Endometrial microvascular endothelial cells (primary cell): ENCODE measurements around the gene ASCC1. TPM values are rescaled to one million over a fixed set of nuclear protein-coding genes. Genes with fewer than 3 reads are reported as not detected.

Experiments used
- in situ Hi-C: cut with HindIII; loops from 2 replicates; pipeline ENCODE4 v1.10.0; 2017; ENCODE audit warnings: low sequenced_read_pairs, low pct_unique_long_range_greater_than_20kb; ENCODE audit errors: inconsistent ontology term
- total RNA-seq: library from RNA; depleted of rRNA; stranded (reverse); fragments of >200 nt; gene quantifications from one replicate; pipeline ENCODE4 v1.2.3, GENCODE V29; 2015; ENCODE audit errors: inconsistent ontology term

ASCC1 gene
- total RNA-seq, 1 donor from 2014 or later: 61.0 TPM

- in situ Hi-C loops: no loop called here
These were observed 150.5 kb downstream of the ASCC1 start for GRCh38 chr10:72065439-72066025.

DNA sequence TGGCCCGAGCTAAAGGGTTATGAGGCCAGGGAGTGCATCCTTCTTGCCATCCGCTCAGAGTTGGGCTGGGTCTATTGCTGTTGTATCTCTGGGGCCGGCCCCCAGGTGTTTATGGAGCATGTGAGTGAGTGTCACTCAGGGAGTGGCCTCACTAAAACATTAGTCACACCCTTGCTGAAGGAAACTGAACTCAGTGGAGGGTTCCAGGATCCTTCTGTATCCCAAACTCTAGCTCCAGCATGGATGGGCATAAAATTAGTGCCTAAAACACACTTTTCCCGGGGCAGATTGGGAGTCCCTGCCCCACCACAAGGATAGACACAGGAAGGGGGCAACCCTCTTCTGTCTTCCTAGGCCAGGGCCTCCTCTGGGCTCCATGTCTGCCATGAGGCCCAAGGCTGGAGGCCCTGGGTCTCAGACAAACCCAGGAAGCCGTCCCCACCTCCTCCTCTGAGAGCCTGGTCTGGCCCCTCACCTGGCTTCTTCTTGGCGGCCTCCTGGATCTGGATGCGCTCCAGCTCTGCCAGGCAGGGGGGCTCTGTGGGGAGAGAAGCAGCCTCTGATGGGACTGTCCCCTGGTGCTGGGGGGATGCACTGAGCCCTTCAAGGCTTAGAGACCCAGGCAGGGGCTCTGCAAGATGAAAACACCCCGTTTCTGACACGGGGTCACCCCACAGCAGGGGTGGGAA is 152.2 kb downstream of the ASCC1 start:
- in situ Hi-C loops: no loop called here

- in situ Hi-C loops: no loop called here
These were observed 153.0 kb downstream of the ASCC1 start for GRCh38 chr10:72062832-72063702.

GRCh38 chr10:72062382-72062781 is 153.7 kb downstream of the ASCC1 start:
- in situ Hi-C loops: no loop called here

- in situ Hi-C loops: no loop called here
These were observed 154.1 kb downstream of the ASCC1 start for GRCh38 chr10:72061930-72062329.

DNA sequence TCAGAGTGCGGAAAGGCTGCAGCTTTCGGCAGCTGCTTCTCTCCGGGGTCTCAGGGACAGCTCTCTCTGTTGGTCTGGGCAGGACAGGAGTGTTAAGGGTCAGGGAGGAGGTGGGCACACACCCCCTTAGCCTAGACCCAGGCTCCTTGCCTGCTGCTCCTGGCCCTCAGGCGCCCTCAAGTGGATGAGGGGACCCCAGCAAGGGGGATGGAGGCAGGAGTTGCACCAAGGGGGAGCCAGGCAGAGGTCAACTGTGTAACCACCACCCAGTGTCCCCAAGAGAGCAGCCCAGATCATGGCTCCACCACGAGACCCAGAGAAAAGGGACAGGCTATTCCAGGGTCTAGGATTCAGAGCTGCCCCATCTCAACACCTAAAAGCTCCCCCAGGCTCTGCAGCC is 154.6 kb downstream of the ASCC1 start:
- in situ Hi-C loops: no loop called here

GRCh38 chr10:72059843-72060822 is 155.9 kb downstream of the ASCC1 start:
- in situ Hi-C loops: no loop called here

DNA sequence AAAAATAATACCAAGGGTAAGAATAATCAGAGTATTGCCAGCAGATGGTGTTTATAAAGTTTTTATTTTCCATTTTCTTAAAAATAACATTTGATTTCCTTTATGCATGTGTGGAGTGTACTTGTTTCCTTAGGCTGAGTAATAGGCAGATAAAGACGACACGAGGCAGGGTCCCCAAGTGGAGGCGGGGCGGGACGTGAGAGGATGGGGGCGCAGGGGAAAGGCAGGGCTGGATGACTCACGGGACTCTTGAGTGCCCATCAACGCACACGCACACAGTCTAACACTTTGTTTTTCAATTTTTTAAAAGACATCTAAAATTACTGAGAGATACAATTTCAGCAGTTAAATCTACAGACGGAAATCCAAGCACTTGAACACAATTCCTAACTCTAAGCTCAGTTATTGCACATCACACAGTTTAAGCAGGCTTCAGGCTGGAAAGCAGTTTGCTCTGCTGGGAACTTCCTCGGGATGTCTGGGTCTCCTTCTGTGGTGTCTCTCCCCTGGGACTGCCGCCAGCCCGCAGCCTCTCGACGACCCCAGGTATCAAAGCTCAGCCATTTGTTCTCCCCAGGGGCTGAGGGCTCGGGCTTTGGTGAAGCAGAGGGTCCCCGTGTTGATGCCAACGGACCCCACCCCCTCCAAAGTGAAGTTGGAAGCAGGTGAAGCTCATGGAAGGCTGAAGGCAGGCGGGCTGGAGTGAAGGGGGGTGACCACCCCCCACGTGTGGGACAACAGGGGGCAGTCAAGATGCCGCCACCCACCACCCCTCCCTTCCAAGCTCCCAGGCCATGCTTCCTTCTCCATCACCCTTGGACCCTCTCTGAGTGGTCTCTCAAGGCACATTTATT is 156.9 kb downstream of the ASCC1 start:
- in situ Hi-C loops: no loop called here

DNA sequence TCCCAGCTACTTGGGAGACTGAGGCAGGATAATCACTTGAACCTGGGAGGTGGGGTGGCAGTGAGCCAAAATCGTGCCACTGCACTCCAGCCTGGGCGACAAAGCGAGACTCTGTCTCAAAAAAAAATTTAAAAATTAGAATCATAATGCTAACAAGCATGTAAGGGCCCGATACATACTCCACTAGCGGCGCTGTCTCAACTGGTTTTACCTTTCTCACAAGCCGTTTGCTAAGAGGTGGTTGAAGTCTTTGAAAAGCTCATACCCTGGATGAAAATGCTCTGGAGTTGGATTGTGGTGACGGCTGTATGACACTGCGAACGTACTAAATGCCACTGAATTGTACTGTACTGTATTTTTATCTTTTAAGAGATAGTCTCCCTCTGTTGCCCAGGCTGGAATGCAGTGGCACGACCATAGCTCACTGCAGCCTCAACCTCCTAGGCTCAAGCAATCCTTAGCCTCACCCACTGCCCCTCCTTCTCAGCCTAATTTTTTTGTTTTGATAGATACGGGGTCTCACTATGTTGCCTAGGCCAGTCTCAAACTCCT is 157.7 kb downstream of the ASCC1 start:
- in situ Hi-C loops: no loop called here

DNA sequence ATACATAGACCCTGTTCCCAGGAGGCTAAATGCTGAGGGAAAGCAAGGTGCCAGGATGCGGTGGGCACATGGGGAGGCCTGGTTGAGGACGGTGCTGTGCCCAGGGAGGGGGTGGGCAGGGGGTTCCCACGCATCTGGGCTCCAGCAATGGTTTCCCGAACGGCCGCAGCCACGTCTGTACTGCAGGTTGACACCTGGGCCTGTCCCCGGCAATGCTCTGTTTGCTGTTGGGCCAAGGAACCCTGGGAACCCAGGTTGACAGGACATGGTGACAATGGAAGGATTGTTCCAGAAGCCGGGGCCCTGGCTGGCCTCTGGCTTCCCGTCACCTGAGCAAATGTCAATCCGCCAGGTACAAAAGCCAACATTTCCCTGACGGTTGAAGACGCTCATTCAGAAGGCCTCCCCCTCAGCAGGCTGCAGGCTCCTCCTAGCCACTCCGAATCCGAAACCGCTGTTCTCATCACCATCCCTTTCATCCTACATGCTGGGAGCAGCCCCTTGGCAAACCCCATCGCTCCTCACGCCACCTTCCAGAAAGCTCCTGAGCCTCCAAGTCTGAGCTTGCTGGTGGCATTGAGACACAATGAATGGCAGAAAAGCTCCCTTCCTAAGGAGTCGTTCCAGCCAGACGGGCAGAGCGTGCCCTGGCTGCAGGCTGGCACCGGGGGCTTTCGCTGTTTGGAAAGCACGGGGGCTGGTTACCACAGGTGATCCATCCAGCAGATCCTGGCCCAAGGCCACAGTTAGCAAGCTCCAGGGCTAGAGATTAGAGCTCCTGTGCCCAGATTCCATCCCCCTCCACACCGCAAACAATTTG is 158.9 kb downstream of the ASCC1 start:
- in situ Hi-C loops: no loop called here

DNA sequence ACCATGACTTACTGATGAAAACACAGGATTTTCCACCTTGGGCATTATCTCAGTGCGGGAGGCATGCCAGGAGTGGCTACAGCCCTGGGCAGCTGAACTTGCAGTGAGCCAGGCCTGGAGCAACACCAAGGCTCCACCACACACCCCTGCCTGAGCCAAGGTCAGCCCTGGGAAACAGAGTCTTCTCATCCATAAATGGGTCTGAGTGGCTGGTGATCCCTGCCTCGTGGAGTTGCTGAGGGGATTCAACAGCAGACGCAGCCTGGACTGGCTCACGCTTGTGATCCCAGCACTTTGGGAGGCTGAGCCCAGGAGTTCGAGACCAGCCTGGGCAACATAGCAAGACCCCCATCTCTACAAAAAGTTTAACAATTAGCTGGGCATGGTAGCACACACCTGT is 160.0 kb downstream of the ASCC1 start:
- in situ Hi-C loops: no loop called here

GRCh38 chr10:72053690-72054089 is 162.4 kb downstream of the ASCC1 start:
- in situ Hi-C loops: no loop called here

DNA sequence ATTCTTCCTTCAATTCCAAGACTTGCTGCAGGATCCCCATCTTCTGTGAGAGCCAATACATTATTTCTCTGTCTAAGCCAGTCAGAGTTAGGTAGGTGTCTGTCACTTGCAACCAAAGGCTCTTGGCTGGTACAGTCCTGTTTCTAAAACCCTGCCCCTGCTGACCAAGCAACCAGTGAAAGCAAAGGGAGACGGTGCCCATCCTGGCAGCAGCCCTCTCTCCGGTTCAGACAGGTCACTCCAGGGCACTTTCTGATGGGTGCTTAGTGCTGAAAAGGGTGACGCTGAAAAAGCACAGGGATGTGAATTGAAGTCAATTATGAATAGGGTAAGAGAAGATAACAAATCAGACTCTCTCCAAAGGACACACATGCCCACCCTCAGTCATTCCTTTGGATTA is 165.2 kb downstream of the ASCC1 start:
- in situ Hi-C loops: no loop called here

- in situ Hi-C loops: no loop called here
These were observed 165.9 kb downstream of the ASCC1 start for GRCh38 chr10:72049969-72050781.

DNA sequence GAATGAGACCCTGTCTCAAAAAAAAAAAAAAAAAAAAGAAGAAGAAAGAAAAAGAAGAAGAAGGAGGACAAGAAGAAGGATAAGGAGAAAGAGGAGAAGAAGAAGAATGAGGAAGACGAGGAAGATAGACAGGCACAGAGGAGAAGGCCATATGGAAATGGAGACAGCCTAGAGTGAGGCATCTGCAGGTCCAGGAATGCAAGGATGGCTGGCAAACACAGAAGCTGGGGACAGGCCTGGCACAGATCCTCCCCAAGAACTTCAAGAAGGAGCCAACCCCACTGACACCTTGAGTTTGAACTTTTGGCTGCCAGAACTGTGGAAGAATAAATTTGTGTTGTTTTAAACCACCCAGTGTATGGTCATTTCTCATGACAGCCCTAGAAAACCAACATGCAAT is 166.6 kb downstream of the ASCC1 start:
- in situ Hi-C loops: no loop called here

GRCh38 chr10:72048450-72049124 is 167.5 kb downstream of the ASCC1 start:
- in situ Hi-C loops: no loop called here
